Measurements from ENCODE around the gene FHIT. TPM values are rescaled to one million over a fixed set of nuclear protein-coding genes. Genes with fewer than 3 reads are reported as not detected.

Gene FHIT
- total RNA-seq, 2 experiments from 2014 or later, result 86.0 to 90.6 TPM

- Mint-ChIP-seq H3K27me3 (no peaks in the 10 kb centered on the region), H3K27ac (peak overlapping the region; percentile 2), H3K4me3 (no peak overlapping the region), H3K36me3 (ENCODE audit: low read depth) (peaks cover 78% of the 10 kb centered on the region), H3K4me1 (ENCODE audit: low read depth) (peaks cover 73% of the 10 kb centered on the region), H3K9me3 (no peaks in the 10 kb centered on the region)
- no peak for ATAC-seq (ENCODE audit: poor library complexity)
- ChIA-PET POLR2A (no interaction called here), CTCF (no interaction called here)
- peaks cover 7% of the 10 kb centered on the region for H3K4me1 ChIP-seq (ENCODE audit: insufficient read depth, low read length)
- H3K4me3 ChIP-seq (ENCODE audit: low read length), result no peak overlapping the region
- no peaks in the 10 kb centered on the region for H3K9me3 ChIP-seq (ENCODE audit: control insufficient read depth in 1 of 2, insufficient read depth in 1 of 2, low read length in 2 of 2)
- DNase-seq, result no peak
- H3K27me3 ChIP-seq (ENCODE audit: control insufficient read depth in 1 of 2, insufficient read depth in 2 of 2, low read length in 2 of 2), result no peaks in the 10 kb centered on the region
- no peak overlapping the region for H3K27ac ChIP-seq (ENCODE audit: low read depth in 1 of 2, low read length in 2 of 2)
- intact Hi-C loops (cut with DNase I, micrococcal nuclease), result no loop called here
- TF ChIP-seq CTCF (IDR thresholded peaks at IDR 0.05), result no peak
- peaks cover 3% of the 10 kb centered on the region for H3K36me3 ChIP-seq (ENCODE audit: insufficient read depth, low read length)
Observed at GRCh38 chr3:59872128-59872527, 1379.1 kb downstream of the FHIT start.

- POLR2A ChIA-PET, result no interaction called here
- Histone ChIP-seq H3K4me3 (ENCODE audit: low read length) (no peak overlapping the region), H3K4me1 (ENCODE audit: insufficient read depth, low read length) (peaks cover 5% of the 10 kb centered on the region), H3K27me3 (ENCODE audit: control insufficient read depth in 1 of 2, insufficient read depth in 2 of 2, low read length in 2 of 2) (no peaks in the 10 kb centered on the region), H3K9me3 (ENCODE audit: control insufficient read depth in 1 of 2, insufficient read depth in 1 of 2, low read length in 2 of 2) (no peaks in the 10 kb centered on the region), H3K27ac (ENCODE audit: low read depth in 1 of 2, low read length in 2 of 2) (no peak overlapping the region), H3K36me3 (ENCODE audit: insufficient read depth, low read length) (no peaks in the 10 kb centered on the region)
- no peak for TF ChIP-seq CTCF (IDR thresholded peaks at IDR 0.05)
- DNase-seq (no peak), ATAC-seq (ENCODE audit: poor library complexity) (no peak)
- no peaks in the 10 kb centered on the region for H3K27me3 Mint-ChIP-seq
- H3K4me1 Mint-ChIP-seq (ENCODE audit: low read depth), result peaks cover 63% of the 10 kb centered on the region
- peaks cover 85% of the 10 kb centered on the region for H3K36me3 Mint-ChIP-seq (ENCODE audit: low read depth)
- CTCF ChIA-PET, result interaction anchor here (0.6 kb wide), 1 partner anchor 1854 kb away, joined by 3 read pairs; no protein-coding TSS in a partner anchor
- intact Hi-C loops (cut with DNase I, micrococcal nuclease), result no loop called here
- H3K9me3 Mint-ChIP-seq, result peaks cover 14% of the 10 kb centered on the region
- peak overlapping the region; percentile 18 for H3K27ac Mint-ChIP-seq
- no peak overlapping the region for H3K4me3 Mint-ChIP-seq
Observed at GRCh38 chr3:59867185-59868002, 1383.9 kb downstream of the FHIT start.

GRCh38 chr3:59866076-59866475 is 1385.2 kb downstream of the FHIT start:
- H3K27ac ChIP-seq (ENCODE audit: low read depth in 1 of 2, low read length in 2 of 2), result no peak overlapping the region
- TF ChIP-seq CTCF (IDR thresholded peaks at IDR 0.05), result no peak
- H3K27me3 ChIP-seq (ENCODE audit: control insufficient read depth in 1 of 2, insufficient read depth in 2 of 2, low read length in 2 of 2), result no peaks in the 10 kb centered on the region
- H3K36me3 ChIP-seq (ENCODE audit: insufficient read depth, low read length), result no peaks in the 10 kb centered on the region
- H3K4me3 ChIP-seq (ENCODE audit: low read length), result no peak overlapping the region
- ATAC-seq (ENCODE audit: poor library complexity) (no peak), DNase-seq (no peak)
- ChIA-PET POLR2A (no interaction called here), CTCF (no interaction called here)
- H3K4me1 ChIP-seq (ENCODE audit: insufficient read depth, low read length), result peaks cover 5% of the 10 kb centered on the region
- Mint-ChIP-seq H3K27me3 (no peaks in the 10 kb centered on the region), H3K4me3 (no peak overlapping the region), H3K36me3 (ENCODE audit: low read depth) (peaks cover 87% of the 10 kb centered on the region), H3K9me3 (peaks cover 14% of the 10 kb centered on the region), H3K27ac (no peak overlapping the region), H3K4me1 (ENCODE audit: low read depth) (peaks cover 57% of the 10 kb centered on the region)
- intact Hi-C loops (cut with DNase I, micrococcal nuclease), result no loop called here
- H3K9me3 ChIP-seq (ENCODE audit: control insufficient read depth in 1 of 2, insufficient read depth in 1 of 2, low read length in 2 of 2), result no peaks in the 10 kb centered on the region

All from CD4-positive, alpha-beta T cell (primary cell).